ENCODE results near the gene ANKRD31.

- TF ChIP-seq CTCF (IDR thresholded peaks at IDR 0.05; ENCODE audit: insufficient read depth, low read depth, low read length) (no peak), EZH2 (IDR thresholded peaks at IDR 0.05; ENCODE audit: insufficient read depth, low read length) (no peak)
Observed at GRCh38 chr5:75189353-75189752, 47.3 kb downstream of the ANKRD31 start.

All from astrocyte (in vitro differentiated cells and primary cell).